HG03460 (cell line): ENCODE data around the gene USP30.
A peak's percentile ranks its signal among the peaks of the same experiment; 100 is the strongest.

ENCODE experiments used
- ATAC-seq: cut with Tn5 transposase; IDR thresholded peaks from one replicate; pipeline ENCODE4 v1.9.1; 2021; ENCODE audit not compliant: unreplicated experiment

The USP30 gene

GRCh38 chr12:109097140-109097434 is 44.7 kb downstream of the USP30 start:
- ATAC-seq, result no peak

GRCh38 chr12:109097435-109098182 is 45.2 kb downstream of the USP30 start, which contains the start of gene UNG:
Gene UNG (plus strand): TSS chr12:109097597. CDS start chr12:109097680, 83 bp downstream.
- peak; percentile 93 for ATAC-seq

GRCh38 chr12:109098183-109098604 is 45.8 kb downstream of the USP30 start:
- ATAC-seq, result peak; percentile 29

GRCh38 chr12:109098651-109099050 is 46.3 kb downstream of the USP30 start:
- ATAC-seq, result no peak

GRCh38 chr12:109099431-109100020 is 47.1 kb downstream of the USP30 start:
- no peak for ATAC-seq

GRCh38 chr12:109100741-109101140 is 48.4 kb downstream of the USP30 start:
- no peak for ATAC-seq

GRCh38 chr12:109102491-109102890 is 50.1 kb downstream of the USP30 start:
- no peak for ATAC-seq

- no peak for ATAC-seq
Observed at GRCh38 chr12:109105176-109105575, 52.8 kb downstream of the USP30 start.

- no peak for ATAC-seq
Observed at GRCh38 chr12:109109746-109110350, 57.5 kb downstream of the USP30 start.

- ATAC-seq, result peak; percentile 78
Observed at GRCh38 chr12:109110988-109111495, 58.7 kb downstream of the USP30 start.

- ATAC-seq, result no peak
Observed at GRCh38 chr12:109112720-109113465, 60.5 kb downstream of the USP30 start.

- ATAC-seq, result no peak
Observed at GRCh38 chr12:109113661-109114321, 61.4 kb downstream of the USP30 start.

GRCh38 chr12:109114644-109115043 is 62.3 kb downstream of the USP30 start:
- ATAC-seq, result no peak

- ATAC-seq, result no peak
Observed at GRCh38 chr12:109115404-109115757, 63.0 kb downstream of the USP30 start.

- no peak for ATAC-seq
Observed at GRCh38 chr12:109115758-109116610, 63.6 kb downstream of the USP30 start, which contains the start of gene ACACB. Gene ACACB (plus strand): TSS chr12:109116587. CDS start chr12:109139406, 22,819 bp downstream.

- no peak for ATAC-seq
Observed at GRCh38 chr12:109116611-109116949, 64.2 kb downstream of the USP30 start.

GRCh38 chr12:109120095-109120494 is 67.7 kb downstream of the USP30 start:
- no peak for ATAC-seq

GRCh38 chr12:109120557-109120956 is 68.2 kb downstream of the USP30 start:
- no peak for ATAC-seq

GRCh38 chr12:109121346-109121880 is 69.0 kb downstream of the USP30 start:
- ATAC-seq, result no peak
